ENCODE data around the gene PKNOX1. TPM values are rescaled to one million over a fixed set of nuclear protein-coding genes. Genes with fewer than 3 reads are reported as not detected.
A peak's percentile ranks its signal among the peaks of the same experiment; 100 is the strongest.

The PKNOX1 gene
- total RNA-seq, 1 experiment from 2014 or later = 30.6 TPM

DNA sequence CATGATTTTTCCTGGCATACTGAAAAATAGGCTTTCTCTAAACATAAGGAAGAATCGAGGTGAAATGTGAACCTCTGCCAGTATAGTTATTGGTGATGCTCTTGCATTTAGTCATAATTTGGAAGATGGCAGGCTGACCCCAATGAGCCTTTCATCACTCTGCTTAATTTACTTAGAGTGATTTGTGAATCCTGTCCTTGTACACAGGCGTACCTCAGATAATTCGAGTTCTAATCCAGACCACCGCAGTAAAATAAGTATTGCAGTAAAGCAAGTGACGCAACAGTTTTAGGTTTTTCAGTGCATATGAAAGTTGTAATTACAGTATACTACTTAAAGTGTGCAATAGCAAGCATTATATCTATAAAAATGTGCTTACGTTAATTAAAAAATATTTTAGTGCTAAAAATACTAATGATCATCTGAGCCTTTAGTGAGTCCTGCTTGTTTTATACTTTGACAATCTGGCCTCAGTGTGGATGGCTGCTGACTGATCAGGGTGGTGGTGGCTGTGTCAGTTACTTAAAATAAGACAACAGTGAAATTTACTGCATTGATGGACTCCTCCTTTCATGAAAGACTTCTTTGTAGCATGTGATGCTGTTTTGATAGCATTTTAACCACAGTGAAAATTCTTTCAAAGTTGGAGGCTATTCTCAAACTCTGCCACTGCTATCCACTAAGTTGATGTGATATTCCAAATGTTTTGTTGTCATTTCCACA, 1.7 kb downstream of the PKNOX1 start:
- intact Hi-C loops (cut with micrococcal nuclease; ENCODE audit: unreplicated experiment) = no loop called here
- BruUV-seq (replicated peaks) = TSS peak; percentile 35
- peak overlapping the region; percentile 73 for H3K4me3 ChIP-seq (ENCODE audit: low read depth, low read length, poor library complexity, severe bottlenecking)
- H3K9me3 ChIP-seq (ENCODE audit: low read depth, low read length, poor library complexity, severe bottlenecking) = peaks cover 11% of the 10 kb centered on the region
- DNase-seq (ENCODE audit: low spot score) = no peak
- TF ChIP-seq, protein P1, sequence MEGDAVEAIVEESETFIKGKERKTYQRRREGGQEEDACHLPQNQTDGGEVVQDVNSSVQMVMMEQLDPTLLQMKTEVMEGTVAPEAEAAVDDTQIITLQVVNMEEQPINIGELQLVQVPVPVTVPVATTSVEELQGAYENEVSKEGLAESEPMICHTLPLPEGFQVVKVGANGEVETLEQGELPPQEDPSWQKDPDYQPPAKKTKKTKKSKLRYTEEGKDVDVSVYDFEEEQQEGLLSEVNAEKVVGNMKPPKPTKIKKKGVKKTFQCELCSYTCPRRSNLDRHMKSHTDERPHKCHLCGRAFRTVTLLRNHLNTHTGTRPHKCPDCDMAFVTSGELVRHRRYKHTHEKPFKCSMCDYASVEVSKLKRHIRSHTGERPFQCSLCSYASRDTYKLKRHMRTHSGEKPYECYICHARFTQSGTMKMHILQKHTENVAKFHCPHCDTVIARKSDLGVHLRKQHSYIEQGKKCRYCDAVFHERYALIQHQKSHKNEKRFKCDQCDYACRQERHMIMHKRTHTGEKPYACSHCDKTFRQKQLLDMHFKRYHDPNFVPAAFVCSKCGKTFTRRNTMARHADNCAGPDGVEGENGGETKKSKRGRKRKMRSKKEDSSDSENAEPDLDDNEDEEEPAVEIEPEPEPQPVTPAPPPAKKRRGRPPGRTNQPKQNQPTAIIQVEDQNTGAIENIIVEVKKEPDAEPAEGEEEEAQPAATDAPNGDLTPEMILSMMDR (conservative IDR thresholded peaks at IDR 0.05; ENCODE audit: low read depth, low read length) = no peak
- no peak for TF ChIP-seq EZH2 (IDR thresholded peaks at IDR 0.05; ENCODE audit: borderline replicate concordance, low read depth, low read length, poor library complexity, severe bottlenecking)
- peaks cover 18% of the 10 kb centered on the region for H3K36me3 ChIP-seq (ENCODE audit: insufficient read depth, low read length, poor library complexity, severe bottlenecking)
- ChIA-PET CTCF (no interaction called here), POLR2A (ENCODE audit: low non-redundant PET) (no interaction called here)
- peaks cover 9% of the 10 kb centered on the region for H3K4me1 ChIP-seq (ENCODE audit: insufficient read depth, low read length, poor library complexity, severe bottlenecking)
- no peaks in the 10 kb centered on the region for H3K27me3 ChIP-seq (replicated peaks; ENCODE audit: insufficient read depth, low read depth, low read length, poor library complexity)
- H3K27ac ChIP-seq (ENCODE audit: low read depth, low read length, poor library complexity, severe bottlenecking) = peak overlapping the region; percentile 94

DNA sequence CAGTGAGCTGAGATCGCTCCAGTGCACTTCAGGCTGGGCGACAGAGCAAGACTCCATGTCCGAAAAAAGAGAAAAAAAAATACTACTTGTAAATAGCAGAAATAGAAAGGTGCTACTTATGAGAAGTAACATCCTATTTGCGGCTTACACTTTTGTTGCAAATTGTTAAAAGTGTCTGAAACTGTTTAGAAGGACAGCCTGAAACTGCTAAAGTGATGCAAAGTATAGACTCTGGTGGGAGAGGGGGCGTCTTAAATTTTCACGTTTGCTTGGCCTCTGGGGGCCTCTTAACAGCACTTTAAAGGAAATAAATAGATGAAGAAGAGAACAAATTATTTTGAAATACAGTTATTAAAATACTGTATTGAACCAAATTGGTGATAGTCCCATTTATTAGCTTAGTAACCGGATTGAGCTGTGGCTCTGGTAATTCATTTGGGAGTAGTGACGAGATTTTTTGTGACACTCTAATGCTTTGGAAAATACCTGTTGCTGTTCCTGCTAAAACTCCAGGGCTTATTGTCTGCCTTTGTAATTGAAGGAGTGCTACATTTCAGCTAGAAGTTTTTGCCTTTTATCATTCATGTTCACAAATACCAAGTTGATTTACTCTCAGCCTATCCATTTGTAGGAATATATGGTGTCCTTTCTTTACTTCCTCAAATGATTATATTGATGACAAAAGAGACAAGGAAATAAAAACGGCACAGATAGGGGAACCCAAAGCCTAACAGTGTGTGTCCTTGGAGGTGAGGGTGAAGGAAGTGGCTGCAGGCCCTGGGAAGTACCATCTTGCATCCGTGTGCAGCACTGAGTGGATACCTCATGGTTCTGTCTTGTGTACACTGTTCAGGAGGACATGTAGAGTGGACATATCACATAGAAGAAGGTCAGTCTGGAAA, 6.2 kb downstream of the PKNOX1 start:
- peak overlapping the region; percentile 42 for H3K27ac ChIP-seq (ENCODE audit: low read depth, low read length, poor library complexity, severe bottlenecking)
- peaks cover 18% of the 10 kb centered on the region for H3K36me3 ChIP-seq (ENCODE audit: insufficient read depth, low read length, poor library complexity, severe bottlenecking)
- no peaks in the 10 kb centered on the region for H3K27me3 ChIP-seq (replicated peaks; ENCODE audit: insufficient read depth, low read depth, low read length, poor library complexity)
- POLR2A ChIA-PET (ENCODE audit: low non-redundant PET) = no interaction called here
- H3K4me1 ChIP-seq (ENCODE audit: insufficient read depth, low read length, poor library complexity, severe bottlenecking) = peaks cover 15% of the 10 kb centered on the region
- H3K9me3 ChIP-seq (ENCODE audit: low read depth, low read length, poor library complexity, severe bottlenecking) = peaks cover 11% of the 10 kb centered on the region
- H3K4me3 ChIP-seq (ENCODE audit: low read depth, low read length, poor library complexity, severe bottlenecking) = no peak overlapping the region
- intact Hi-C loops (cut with micrococcal nuclease; ENCODE audit: unreplicated experiment) = no loop called here
- TF ChIP-seq, protein P1 (conservative IDR thresholded peaks at IDR 0.05; ENCODE audit: low read depth, low read length) = no peak
- TF ChIP-seq EZH2 (IDR thresholded peaks at IDR 0.05; ENCODE audit: borderline replicate concordance, low read depth, low read length, poor library complexity, severe bottlenecking) = no peak
- BruUV-seq (replicated peaks) = no TSS peak
- CTCF ChIA-PET = no interaction called here
- no peak for DNase-seq (ENCODE audit: low spot score)

DNA sequence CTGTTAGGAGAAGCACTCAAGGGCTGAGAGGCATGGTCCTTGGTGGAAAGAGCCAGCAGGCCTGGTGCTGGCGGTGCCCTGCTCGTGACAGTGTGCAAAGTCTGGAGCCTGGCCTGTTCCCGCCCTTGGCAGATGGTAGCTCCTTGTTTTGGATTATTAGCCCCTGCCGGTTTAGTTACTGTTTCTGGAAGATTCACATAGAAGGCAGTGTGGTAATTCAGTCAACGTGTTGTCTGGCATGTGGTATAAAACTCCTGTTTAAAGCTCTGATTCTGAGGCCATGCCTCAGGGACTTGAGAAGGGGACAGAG, 6.8 kb downstream of the PKNOX1 start:
- Histone ChIP-seq H3K27me3 (replicated peaks; ENCODE audit: insufficient read depth, low read depth, low read length, poor library complexity) (no peaks in the 10 kb centered on the region), H3K27ac (ENCODE audit: low read depth, low read length, poor library complexity, severe bottlenecking) (peak overlapping the region; percentile 42), H3K4me3 (ENCODE audit: low read depth, low read length, poor library complexity, severe bottlenecking) (no peak overlapping the region), H3K9me3 (ENCODE audit: low read depth, low read length, poor library complexity, severe bottlenecking) (peaks cover 11% of the 10 kb centered on the region), H3K4me1 (ENCODE audit: insufficient read depth, low read length, poor library complexity, severe bottlenecking) (peaks cover 15% of the 10 kb centered on the region), H3K36me3 (ENCODE audit: insufficient read depth, low read length, poor library complexity, severe bottlenecking) (peaks cover 18% of the 10 kb centered on the region)
- intact Hi-C loops (cut with micrococcal nuclease; ENCODE audit: unreplicated experiment) = no loop called here
- TF ChIP-seq EZH2 (IDR thresholded peaks at IDR 0.05; ENCODE audit: borderline replicate concordance, low read depth, low read length, poor library complexity, severe bottlenecking) = no peak
- TF ChIP-seq, protein P1 (conservative IDR thresholded peaks at IDR 0.05; ENCODE audit: low read depth, low read length) = no peak
- ChIA-PET CTCF (no interaction called here), POLR2A (ENCODE audit: low non-redundant PET) (no interaction called here)
- BruUV-seq (replicated peaks) = no TSS peak
- no peak for DNase-seq (ENCODE audit: low spot score)

Data from A673 (cell line).